Measurements from ENCODE around the gene EGFR.

Gene EGFR

GRCh38 chr7:55109404-55110167 lies 90.8 kb downstream of the EGFR start:
- Histone ChIP-seq H3K27me3 (ENCODE audit: low read length) (no peaks in the 10 kb centered on the region), H3K4me2 (ENCODE audit: low read depth, low read length, poor library complexity, severe bottlenecking) (no peak overlapping the region), H3K9me3 (ENCODE audit: insufficient read depth, low read length) (no peaks in the 10 kb centered on the region), H3K79me2 (ENCODE audit: insufficient read depth, low read length) (no peaks in the 10 kb centered on the region), H3K9me2 (replicated peaks; ENCODE audit: insufficient read depth, low read length) (no peaks in the 10 kb centered on the region), H3K9ac (ENCODE audit: low read length) (no peak overlapping the region), H4K20me1 (ENCODE audit: low read depth, low read length) (no peaks in the 10 kb centered on the region), H3K4me3 (ENCODE audit: insufficient read depth, low read length, poor library complexity, severe bottlenecking) (no peak overlapping the region), H3F3A (ENCODE audit: insufficient read depth) (no peaks in the 10 kb centered on the region), H3K36me3 (ENCODE audit: low read length) (no peaks in the 10 kb centered on the region), H3K27ac (ENCODE audit: low read depth, low read length) (no peak overlapping the region), H2AFZ (ENCODE audit: low read depth, low read length, severe bottlenecking) (no peak overlapping the region)
- TF ChIP-seq CTCF (IDR thresholded peaks at IDR 0.05; ENCODE audit: insufficient read depth, low read length, poor library complexity, severe bottlenecking) (no peak), EZH2phosphoT487 (conservative IDR thresholded peaks at IDR 0.05; ENCODE audit: low read length) (no peak)

GRCh38 chr7:55110282-55110992 lies 91.6 kb downstream of the EGFR start:
- no peak for TF ChIP-seq EZH2phosphoT487 (conservative IDR thresholded peaks at IDR 0.05; ENCODE audit: low read length)
- TF ChIP-seq CTCF (IDR thresholded peaks at IDR 0.05; ENCODE audit: insufficient read depth, low read length, poor library complexity, severe bottlenecking) = no peak
- H3K36me3 ChIP-seq (ENCODE audit: low read length) = no peaks in the 10 kb centered on the region
- H3F3A ChIP-seq (ENCODE audit: insufficient read depth) = no peaks in the 10 kb centered on the region
- no peaks in the 10 kb centered on the region for H3K27me3 ChIP-seq (ENCODE audit: low read length)
- no peak overlapping the region for H3K4me2 ChIP-seq (ENCODE audit: low read depth, low read length, poor library complexity, severe bottlenecking)
- no peak overlapping the region for H3K4me3 ChIP-seq (ENCODE audit: insufficient read depth, low read length, poor library complexity, severe bottlenecking)
- H3K79me2 ChIP-seq (ENCODE audit: insufficient read depth, low read length) = no peaks in the 10 kb centered on the region
- H3K9me3 ChIP-seq (ENCODE audit: insufficient read depth, low read length) = no peaks in the 10 kb centered on the region
- no peak overlapping the region for H3K9ac ChIP-seq (ENCODE audit: low read length)
- no peak overlapping the region for H2AFZ ChIP-seq (ENCODE audit: low read depth, low read length, severe bottlenecking)
- H4K20me1 ChIP-seq (ENCODE audit: low read depth, low read length) = no peaks in the 10 kb centered on the region
- H3K9me2 ChIP-seq (replicated peaks; ENCODE audit: insufficient read depth, low read length) = no peaks in the 10 kb centered on the region
- no peak overlapping the region for H3K27ac ChIP-seq (ENCODE audit: low read depth, low read length)

- no peak overlapping the region for H3K27ac ChIP-seq (ENCODE audit: low read depth, low read length)
- H3K9me3 ChIP-seq (ENCODE audit: insufficient read depth, low read length) = no peaks in the 10 kb centered on the region
- H3K4me3 ChIP-seq (ENCODE audit: insufficient read depth, low read length, poor library complexity, severe bottlenecking) = no peak overlapping the region
- H3F3A ChIP-seq (ENCODE audit: insufficient read depth) = no peaks in the 10 kb centered on the region
- no peaks in the 10 kb centered on the region for H3K27me3 ChIP-seq (ENCODE audit: low read length)
- H3K4me2 ChIP-seq (ENCODE audit: low read depth, low read length, poor library complexity, severe bottlenecking) = no peak overlapping the region
- no peak overlapping the region for H3K9ac ChIP-seq (ENCODE audit: low read length)
- no peaks in the 10 kb centered on the region for H4K20me1 ChIP-seq (ENCODE audit: low read depth, low read length)
- no peaks in the 10 kb centered on the region for H3K9me2 ChIP-seq (replicated peaks; ENCODE audit: insufficient read depth, low read length)
- H3K79me2 ChIP-seq (ENCODE audit: insufficient read depth, low read length) = no peaks in the 10 kb centered on the region
- TF ChIP-seq EZH2phosphoT487 (conservative IDR thresholded peaks at IDR 0.05; ENCODE audit: low read length) = no peak
- no peak for TF ChIP-seq CTCF (IDR thresholded peaks at IDR 0.05; ENCODE audit: insufficient read depth, low read length, poor library complexity, severe bottlenecking)
- H2AFZ ChIP-seq (ENCODE audit: low read depth, low read length, severe bottlenecking) = no peak overlapping the region
- no peaks in the 10 kb centered on the region for H3K36me3 ChIP-seq (ENCODE audit: low read length)
Observed at GRCh38 chr7:55110993-55111361, 92.2 kb downstream of the EGFR start.
